HEK293 (cell line): ENCODE results near the gene CSTPP1.

ENCODE experiments used
- CTCF ChIA-PET: fragments of 350-600 bp; formaldehyde crosslinking; extraction: SDS; loops from one replicate; lab custom pipeline; 2021; ENCODE audit warnings: antibody characterized with exemption; lab: Yijun Ruan, JAX
- POLR2A ChIA-PET: fragments of 300-600 bp; formaldehyde crosslinking; extraction: SDS; loops from one replicate; lab custom pipeline; 2020; ENCODE audit warnings: antibody characterized with exemption, inconsistent platforms; lab: Yijun Ruan, JAX
- H3K27ac ChIP-seq: fragments of 200-500 bp; sonication (Bioruptor generic); 2 replicates; pipeline ENCODE4 v1.5.1; 2014; ENCODE audit warnings: low read depth, low read length, control low read depth, inconsistent platforms; ENCODE audit errors: extremely low read depth
- H3K36me3 ChIP-seq, 2 experiments: fragments of 200-500 bp in 1 of 2; sonication (Bioruptor generic) in 1 of 2; 1 replicate in 1 of 2; 2 replicates in 1 of 2; pipeline ENCODE4 v1.5.1; 2014 to 2017; ENCODE audit warnings: inconsistent platforms in 2 of 2, low read length in 2 of 2; ENCODE audit not compliant: control insufficient read depth in 2 of 2, insufficient read depth in 1 of 2
- H3K4me1 ChIP-seq: fragments of 200-500 bp; sonication (Bioruptor generic); 2 replicates; pipeline ENCODE4 v1.5.1; 2014; ENCODE audit warnings: mild to moderate bottlenecking, low read length, inconsistent platforms; ENCODE audit not compliant: control insufficient read depth, insufficient read depth
- H3K4me3 ChIP-seq: 2 replicates; pipeline ENCODE4 v1.5.1; 2011; ENCODE audit warnings: low read depth, mild to moderate bottlenecking, control low read depth, low read length, moderate library complexity
- H3K9me3 ChIP-seq: fragments of 200-500 bp; sonication (Bioruptor generic); 2 replicates; pipeline ENCODE4 v1.5.1; 2014; ENCODE audit warnings: low read depth, low read length, inconsistent platforms; ENCODE audit not compliant: control insufficient read depth, insufficient read depth
- GLIS2 ChIP-seq: fragments of 450-650 bp; formaldehyde crosslinking; IDR thresholded peaks from 2 replicates; pipeline ENCODE4 v1.5.1; 2016; ENCODE audit warnings: missing biosample characterization, missing genetic modification characterization
- KLF9 ChIP-seq: fragments of 450-650 bp; formaldehyde crosslinking; IDR thresholded peaks from 2 replicates; pipeline ENCODE4 v1.5.1; 2016; ENCODE audit warnings: missing biosample characterization, missing genetic modification characterization, low read depth
- REPIN1 ChIP-seq: fragments of 450-650 bp; formaldehyde crosslinking; IDR thresholded peaks from 2 replicates; pipeline ENCODE4 v1.5.1; 2017; ENCODE audit warnings: missing biosample characterization, missing genetic modification characterization, low read depth
- SCRT2 ChIP-seq: fragments of 450-650 bp; formaldehyde crosslinking; IDR thresholded peaks from 2 replicates; pipeline ENCODE4 v1.5.1; 2016; ENCODE audit warnings: missing biosample characterization, missing genetic modification characterization
- SP2 ChIP-seq: fragments of 450-650 bp; formaldehyde crosslinking; IDR thresholded peaks from 2 replicates; pipeline ENCODE4 v1.5.1; 2016; ENCODE audit warnings: missing biosample characterization, missing genetic modification characterization
- TCF7L2 ChIP-seq: IDR thresholded peaks from 2 replicates; pipeline ENCODE4 v1.6.1; 2011; ENCODE audit warnings: low read depth, mild to moderate bottlenecking, inconsistent platforms, low read length, moderate library complexity, borderline replicate concordance
- YY1 ChIP-seq: fragments of 450-650 bp; formaldehyde crosslinking; IDR thresholded peaks from 2 replicates; pipeline ENCODE4 v1.5.1; 2018; ENCODE audit warnings: missing biosample characterization, missing genetic modification characterization
- ZBTB8A ChIP-seq: fragments of 450-650 bp; formaldehyde crosslinking; IDR thresholded peaks from 2 replicates; pipeline ENCODE4 v1.5.1; 2016; ENCODE audit warnings: missing biosample characterization, missing genetic modification characterization
- ZFP3 ChIP-seq: fragments of 450-650 bp; formaldehyde crosslinking; IDR thresholded peaks from 2 replicates; pipeline ENCODE4 v1.5.1; 2016; ENCODE audit warnings: low read depth, missing biosample characterization, missing genetic modification characterization
- ZNF202 ChIP-seq: fragments of 450-650 bp; formaldehyde crosslinking; IDR thresholded peaks from 2 replicates; pipeline ENCODE4 v1.5.1; 2016; ENCODE audit warnings: missing biosample characterization, missing genetic modification characterization, borderline replicate concordance
- ZNF302 ChIP-seq: fragments of 450-650 bp; formaldehyde crosslinking; IDR thresholded peaks from 2 replicates; pipeline ENCODE4 v1.5.1; 2016; ENCODE audit warnings: missing biosample characterization, missing genetic modification characterization, low read depth
- ZNF335 ChIP-seq: fragments of 450-650 bp; formaldehyde crosslinking; conservative IDR thresholded peaks from 2 replicates; pipeline ENCODE4 v1.5.1; 2016; ENCODE audit warnings: missing biosample characterization, missing genetic modification characterization
- ZNF37A ChIP-seq: fragments of 450-650 bp; IDR thresholded peaks from 2 replicates; pipeline ENCODE4 v1.5.1; 2018; ENCODE audit warnings: missing biosample characterization, missing genetic modification characterization
- ZNF391 ChIP-seq: fragments of 450-650 bp; formaldehyde crosslinking; IDR thresholded peaks from 2 replicates; pipeline ENCODE4 v1.5.1; 2016; ENCODE audit warnings: low read depth, missing biosample characterization, missing genetic modification characterization, borderline replicate concordance
- ZNF394 ChIP-seq: fragments of 450-650 bp; formaldehyde crosslinking; IDR thresholded peaks from 2 replicates; pipeline ENCODE4 v1.5.1; 2016; ENCODE audit warnings: missing biosample characterization, missing genetic modification characterization, mild to moderate bottlenecking, moderate library complexity, borderline replicate concordance
- ZNF513 ChIP-seq: fragments of 450-650 bp; IDR thresholded peaks from 2 replicates; pipeline ENCODE4 v1.5.1; 2018; ENCODE audit warnings: missing biosample characterization, missing genetic modification characterization
- ZNF521 ChIP-seq: fragments of 450-650 bp; formaldehyde crosslinking; IDR thresholded peaks from 2 replicates; pipeline ENCODE4 v1.5.1; 2017; ENCODE audit warnings: missing biosample characterization, mild to moderate bottlenecking, missing genetic modification characterization
- ZNF555 ChIP-seq: fragments of 450-650 bp; formaldehyde crosslinking; conservative IDR thresholded peaks from 2 replicates; pipeline ENCODE4 v1.5.1; 2017; ENCODE audit warnings: missing biosample characterization, mild to moderate bottlenecking, missing genetic modification characterization, inconsistent platforms
- TF ChIP-seq, protein P1 (sequence below): fragments of 450-650 bp; formaldehyde crosslinking; IDR thresholded peaks from 2 replicates; pipeline ENCODE4 v1.5.1; 2016; ENCODE audit warnings: missing biosample characterization, missing genetic modification characterization
- TF ChIP-seq, protein P2 (sequence below): fragments of 450-650 bp; formaldehyde crosslinking; IDR thresholded peaks from 2 replicates; pipeline ENCODE4 v1.5.1; 2016; ENCODE audit warnings: missing biosample characterization, missing genetic modification characterization

CSTPP1 gene

GRCh38 chr11:47071791-47072261 lies 135.3 kb downstream of the CSTPP1 start:
- Histone ChIP-seq H3K9me3 (no peaks in the 10 kb centered on the region), H3K36me3 (no peaks in the 10 kb centered on the region), H3K4me3 (no peak overlapping the region), H3K27ac (no peak overlapping the region), H3K4me1 (peaks cover 5% of the 10 kb centered on the region; the same call in 1 of the 2 replicates)
- ChIA-PET POLR2A (no interaction called here), CTCF (interaction anchor here (0.6 to 1.1 kb wide), 2 partner anchors 70 to 89 kb away, joined by 3 to 4 read pairs; no protein-coding TSS in a partner anchor)
- TF ChIP-seq ZNF394 (tag by site-specific recombination) (no peak), ZNF37A (tag by site-specific recombination) (no peak), ZFP3 (tag by site-specific recombination) (no peak), SP2 (tag by site-specific recombination) (no peak), ZNF513 (tag by site-specific recombination) (no peak), ZNF202 (no peak), ZNF391 (no peak), KLF9 (tag by site-specific recombination) (no peak), ZBTB8A (no peak), REPIN1 (tag by site-specific recombination) (no peak), YY1 (tag by site-specific recombination) (no peak), SCRT2 (tag by site-specific recombination) (no peak), ZNF521 (tag by site-specific recombination) (no peak)
- TF ChIP-seq, protein P1, sequence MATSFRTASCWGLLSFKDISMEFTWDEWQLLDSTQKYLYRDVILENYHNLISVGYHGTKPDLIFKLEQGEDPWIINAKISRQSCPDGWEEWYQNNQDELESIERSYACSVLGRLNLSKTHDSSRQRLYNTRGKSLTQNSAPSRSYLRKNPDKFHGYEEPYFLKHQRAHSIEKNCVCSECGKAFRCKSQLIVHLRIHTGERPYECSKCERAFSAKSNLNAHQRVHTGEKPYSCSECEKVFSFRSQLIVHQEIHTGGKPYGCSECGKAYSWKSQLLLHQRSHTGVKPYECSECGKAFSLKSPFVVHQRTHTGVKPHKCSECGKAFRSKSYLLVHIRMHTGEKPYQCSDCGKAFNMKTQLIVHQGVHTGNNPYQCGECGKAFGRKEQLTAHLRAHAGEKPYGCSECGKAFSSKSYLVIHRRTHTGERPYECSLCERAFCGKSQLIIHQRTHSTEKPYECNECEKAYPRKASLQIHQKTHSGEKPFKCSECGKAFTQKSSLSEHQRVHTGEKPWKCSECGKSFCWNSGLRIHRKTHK (tag by site-specific recombination), result no peak
- TF ChIP-seq, protein P2, sequence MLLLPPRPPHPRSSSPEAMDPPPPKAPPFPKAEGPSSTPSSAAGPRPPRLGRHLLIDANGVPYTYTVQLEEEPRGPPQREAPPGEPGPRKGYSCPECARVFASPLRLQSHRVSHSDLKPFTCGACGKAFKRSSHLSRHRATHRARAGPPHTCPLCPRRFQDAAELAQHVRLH, result no peak

DNA sequence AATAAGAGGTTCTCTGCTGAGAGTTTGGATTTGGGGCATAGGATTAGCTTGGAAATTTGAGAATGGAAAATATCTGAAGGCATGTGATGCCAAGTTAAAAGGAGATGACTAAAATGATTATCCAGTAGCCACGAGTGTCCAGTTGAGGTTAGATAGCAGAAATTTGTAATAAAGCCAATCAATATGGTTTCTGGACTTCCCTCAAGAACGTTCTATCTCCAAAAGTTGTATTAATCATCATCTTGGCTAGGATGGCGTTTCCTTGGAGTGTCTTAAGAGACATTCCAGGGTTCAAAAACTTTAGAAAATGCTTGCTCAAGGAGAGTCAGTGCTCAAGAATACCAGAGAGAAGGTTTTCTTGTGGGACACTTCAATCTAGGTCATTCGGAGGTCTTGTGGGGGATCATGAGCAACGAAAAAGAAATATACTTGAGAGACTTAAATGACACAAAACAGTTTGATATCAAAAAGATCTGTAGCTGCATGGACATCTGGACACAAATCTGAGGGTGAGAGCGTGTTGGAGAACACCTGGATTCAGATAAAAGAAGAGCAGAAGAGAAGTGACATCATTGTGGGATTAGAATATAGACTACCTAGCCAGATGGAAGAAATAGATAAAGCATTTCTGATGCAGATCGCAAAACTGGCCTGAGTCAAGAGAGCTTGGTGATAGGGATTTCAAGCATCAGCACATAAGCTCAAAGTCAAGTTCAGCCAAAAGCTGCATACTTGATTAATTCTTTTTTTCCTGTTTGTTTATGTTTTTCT lies 142.4 kb downstream of the CSTPP1 start:
- ChIA-PET CTCF (no interaction called here), POLR2A (interaction anchor here (0.6 kb wide), 1 partner anchor 62 kb away, joined by 3 read pairs; no protein-coding TSS in a partner anchor)
- Histone ChIP-seq H3K9me3 (no peaks in the 10 kb centered on the region), H3K4me1 (no peaks in the 10 kb centered on the region), H3K4me3 (no peak overlapping the region), H3K36me3 (no peaks in the 10 kb centered on the region), H3K27ac (no peak overlapping the region)
- no peak for TF ChIP-seq GLIS2
- TF ChIP-seq ZNF302 (tag by site-specific recombination), result no peak
- no peak for TF ChIP-seq ZNF555 (tag by site-specific recombination)
- TF ChIP-seq TCF7L2, result no peak
- no peak for TF ChIP-seq ZNF335
